CD14-positive monocyte (primary cell): Measurements from ENCODE around the gene COL25A1. TPM values are rescaled to one million over a fixed set of nuclear protein-coding genes. Genes with fewer than 3 reads are reported as not detected.

Experiments
- DNase-seq, 3 donors: peaks; one replicate each; pipeline ENCODE4 v3.0.0-alpha.2; 2011 to 2022
- H2AFZ ChIP-seq: 2 replicates; pipeline ENCODE4 v1.6.0; 2012; ENCODE audit warnings: mild to moderate bottlenecking, low read depth, low read length, inconsistent platforms; ENCODE audit not compliant: insufficient read depth, poor library complexity, severe bottlenecking
- H3K27ac ChIP-seq, 2 donors: 1 replicate in 1 of 2; 2 replicates in 1 of 2; pipeline ENCODE4 v1.5.1; 2012 to 2013; ENCODE audit warnings: low read length in 2 of 2, control low read depth in 1 of 2, inconsistent platforms in 1 of 2, low read depth in 1 of 2, mild to moderate bottlenecking in 1 of 2
- H3K27me3 ChIP-seq, 2 donors: one replicate each; pipeline versions ENCODE4 v1.6.0 to v1.6.1; 2011 to 2013; ENCODE audit warnings: low read length in 2 of 2; ENCODE audit not compliant: control insufficient read depth in 2 of 2, insufficient read depth in 2 of 2
- H3K36me3 ChIP-seq, 2 donors: replicated peaks in 1 of 2; 1 replicate in 1 of 2; 2 replicates in 1 of 2; pipeline versions ENCODE4 v1.5.1 to v1.6.1; 2012 to 2013; ENCODE audit warnings: low read length in 2 of 2, control low read depth in 1 of 2, inconsistent platforms in 1 of 2, mild to moderate bottlenecking in 1 of 2; ENCODE audit not compliant: insufficient read depth in 2 of 2, control insufficient read depth in 1 of 2
- H3K4me1 ChIP-seq, 2 donors: 1 replicate in 1 of 2; 2 replicates in 1 of 2; pipeline versions ENCODE4 v1.5.1 to v1.6.1; 2012 to 2013; ENCODE audit warnings: low read length in 2 of 2, control low read depth in 1 of 2, inconsistent platforms in 1 of 2, mild to moderate bottlenecking in 1 of 2, moderate library complexity in 1 of 2; ENCODE audit not compliant: insufficient read depth in 2 of 2, control insufficient read depth in 1 of 2
- H3K4me2 ChIP-seq: replicated peaks from 2 replicates; pipeline ENCODE3; 2012; ENCODE audit warnings: low read length, moderate library complexity, mild to moderate bottlenecking; ENCODE audit not compliant: poor library complexity, severe bottlenecking; ENCODE audit errors: extremely low read depth
- H3K4me3 ChIP-seq, 3 experiments: fragments of 200-600 bp in 1 of 3; sonication (generic) in 1 of 3; replicated peaks in 1 of 3; 1 replicate in 2 of 3; 2 replicates in 1 of 3; pipeline ENCODE4 v1.5.1; 2011 to 2013; ENCODE audit warnings: low read length in 3 of 3, mild to moderate bottlenecking in 3 of 3, control low read depth in 2 of 3, low read depth in 2 of 3, inconsistent platforms in 1 of 3, moderate library complexity in 1 of 3
- H3K79me2 ChIP-seq: 2 replicates; pipeline ENCODE4 v1.6.0; 2012; ENCODE audit warnings: mild to moderate bottlenecking, control low read depth, inconsistent platforms, low read length, moderate library complexity; ENCODE audit not compliant: insufficient read depth
- H3K9ac ChIP-seq: 2 replicates; pipeline ENCODE4 v1.6.0; 2017; ENCODE audit warnings: low read length, mild to moderate bottlenecking; ENCODE audit not compliant: insufficient read depth, poor library complexity, severe bottlenecking
- H3K9me3 ChIP-seq, 2 donors: replicated peaks in 1 of 2; 1 replicate in 1 of 2; 2 replicates in 1 of 2; pipeline versions ENCODE4 v1.5.1 to v1.6.1; 2012 to 2013; ENCODE audit warnings: low read length in 2 of 2, control low read depth in 1 of 2; ENCODE audit not compliant: control insufficient read depth in 1 of 2, insufficient read depth in 1 of 2
- H4K20me1 ChIP-seq: 2 replicates; pipeline ENCODE4 v1.6.0; 2012; ENCODE audit warnings: mild to moderate bottlenecking, low read length, control low read depth, moderate library complexity; ENCODE audit not compliant: insufficient read depth
- H3K27ac Mint-ChIP-seq, 7 donors: one replicate each; pipeline ENCODE4 v1.8.0; 2020; ENCODE audit warnings: mild to moderate bottlenecking in 7 of 7, mixed read lengths in 7 of 7, moderate library complexity in 6 of 7, inconsistent platforms in 2 of 7
- H3K27me3 Mint-ChIP-seq, 3 donors: one replicate each; pipeline ENCODE4 v1.8.0; 2021 to 2022; ENCODE audit warnings: low read depth in 3 of 3, mild to moderate bottlenecking in 3 of 3, mixed read lengths in 3 of 3, moderate library complexity in 3 of 3, inconsistent platforms in 1 of 3
- H3K36me3 Mint-ChIP-seq, 2 donors: one replicate each; pipeline ENCODE4 v1.8.0; 2020; ENCODE audit warnings: mixed read lengths in 2 of 2, inconsistent platforms in 1 of 2, mild to moderate bottlenecking in 1 of 2
- H3K4me1 Mint-ChIP-seq: one replicate; pipeline ENCODE4 v1.8.0; 2020; ENCODE audit warnings: mild to moderate bottlenecking, mixed read lengths
- H3K4me3 Mint-ChIP-seq, 2 donors: one replicate each; pipeline ENCODE4 v1.8.0; 2020; ENCODE audit warnings: mild to moderate bottlenecking in 2 of 2, mixed read lengths in 2 of 2, moderate library complexity in 1 of 2
- H3K9me3 Mint-ChIP-seq, 7 donors: one replicate each; pipeline ENCODE4 v1.8.0; 2020 to 2022; ENCODE audit warnings: mixed read lengths in 7 of 7, mild to moderate bottlenecking in 6 of 7, moderate library complexity in 6 of 7, inconsistent platforms in 2 of 7
- CTCF ChIP-seq: fragments of 200-600 bp; IDR thresholded peaks from one replicate; pipeline ENCODE4 v1.8.0; 2022; ENCODE audit warnings: antibody characterized with exemption, mild to moderate bottlenecking
- WGBS: methylation state at CpG from one replicate; pipeline ENCODE4 v1.1.5; 2013; ENCODE audit warnings: missing lambda C conversion rate; ENCODE audit not compliant: insufficient coverage; 5-methylcytosine and 5-hydroxymethylcytosine counted together
- intact Hi-C, 2 donors: fragments of 100-400 bp; cut with micrococcal nuclease; formaldehyde crosslinking; loops; one replicate each; pipeline versions ENCODE4 v1.15.0 to v1.15.1; 2023
- polyA plus RNA-seq, 3 donors: library from polyadenylated mRNA; depleted of rRNA in 1 of 3; unstranded in 2 of 3; stranded (reverse) in 1 of 3; fragments of 300-500 nt in 2 of 3; fragments of >200 nt in 1 of 3; fragmentation: Illumina TruSeq in 2 of 3; gene quantifications; 1 replicate in 2 of 3; 2 replicates in 1 of 3; pipeline ENCODE4 v1.2.3, GENCODE V29; 2012 to 2021

The COL25A1 gene
- polyA plus RNA-seq, 3 donors, result not detected

DNA sequence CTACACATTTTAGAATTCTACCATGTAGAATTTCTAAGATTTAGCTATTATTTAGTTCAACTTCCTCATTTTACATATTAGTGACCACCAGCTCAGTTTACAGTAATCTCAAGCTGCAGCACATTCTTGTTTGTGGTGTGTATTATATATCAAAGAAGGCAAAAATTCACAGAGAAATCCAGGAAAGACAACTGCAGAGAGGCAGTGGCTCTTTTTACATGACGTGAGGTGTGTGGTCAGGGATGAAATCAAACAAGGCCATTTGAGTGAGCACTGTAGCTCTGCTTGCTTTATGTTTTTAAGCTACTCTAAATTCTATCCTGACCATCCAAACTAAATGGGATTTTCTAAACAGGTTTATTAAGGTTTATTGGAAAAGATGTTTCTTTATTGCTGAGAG is 71.1 kb downstream of the COL25A1 start:
- H3K4me3 ChIP-seq, result no peak overlapping the region
- no peak for TF ChIP-seq CTCF
- DNase-seq, result no peak
- no peaks in the 10 kb centered on the region for H3K79me2 ChIP-seq
- no peaks in the 10 kb centered on the region for H4K20me1 ChIP-seq
- Mint-ChIP-seq H3K9me3 (peaks cover 0 to 3% (median 0%) of the 10 kb centered on the region in 7 donors), H3K4me3 (no peak overlapping the region), H3K4me1 (no peaks in the 10 kb centered on the region), H3K27me3 (no peaks in the 10 kb centered on the region), H3K36me3 (no peaks in the 10 kb centered on the region), H3K27ac (no peak overlapping the region)
- H3K4me2 ChIP-seq, result no peak overlapping the region
- H3K27me3 ChIP-seq, result no peaks in the 10 kb centered on the region
- H3K27ac ChIP-seq, result no peak overlapping the region
- H2AFZ ChIP-seq, result no peak overlapping the region
- WGBS, result no CpG with 5 or more reads among the region's 1 CpG
- H3K36me3 ChIP-seq, result no peaks in the 10 kb centered on the region
- intact Hi-C loops, result no loop called here
- no peak overlapping the region for H3K9ac ChIP-seq
- H3K4me1 ChIP-seq, result no peaks in the 10 kb centered on the region
- no peaks in the 10 kb centered on the region for H3K9me3 ChIP-seq

GRCh38 chr4:109229028-109229427 is 73.4 kb downstream of the COL25A1 start:
- Mint-ChIP-seq H3K4me3 (no peak overlapping the region), H3K27me3 (no peaks in the 10 kb centered on the region), H3K4me1 (no peaks in the 10 kb centered on the region), H3K36me3 (no peaks in the 10 kb centered on the region), H3K27ac (peak overlapping the region in 1 of 7 donors; percentile 75), H3K9me3 (peaks cover 0 to 3% (median 0%) of the 10 kb centered on the region in 7 donors)
- Histone ChIP-seq H4K20me1 (no peaks in the 10 kb centered on the region), H3K9ac (no peak overlapping the region), H3K4me2 (no peak overlapping the region), H3K4me1 (no peaks in the 10 kb centered on the region), H3K4me3 (no peak overlapping the region), H3K79me2 (no peaks in the 10 kb centered on the region), H3K36me3 (no peaks in the 10 kb centered on the region), H3K27ac (no peak overlapping the region), H3K9me3 (no peaks in the 10 kb centered on the region), H2AFZ (no peak overlapping the region), H3K27me3 (no peaks in the 10 kb centered on the region)
- intact Hi-C loops, result no loop called here
- WGBS, result no CpG with 5 or more reads among the region's 2 CpGs
- no peak for DNase-seq
- no peak for TF ChIP-seq CTCF
